ENCODE data around the gene ICOS.

Gene ICOS

GRCh38 chr2:203997481-203997880 is 60.9 kb downstream of the ICOS start:
- Histone ChIP-seq H3K27me3 (ENCODE audit: control insufficient read depth in 1 of 2, insufficient read depth in 2 of 2, low read length in 2 of 2) (no peaks in the 10 kb centered on the region), H3K4me1 (ENCODE audit: insufficient read depth, low read length) (peaks cover 10% of the 10 kb centered on the region), H3K9ac (ENCODE audit: low read length) (no peak overlapping the region), H3K27ac (ENCODE audit: low read depth, low read length) (no peak overlapping the region), H3K36me3 (ENCODE audit: insufficient read depth, low read length) (no peaks in the 10 kb centered on the region), H3K4me3 (ENCODE audit: low read depth in 1 of 2, low read length in 2 of 2) (no peak overlapping the region), H3K9me3 (ENCODE audit: low read length) (no peaks in the 10 kb centered on the region)

GRCh38 chr2:203997980-203998809 is 61.6 kb downstream of the ICOS start:
- Histone ChIP-seq H3K4me1 (ENCODE audit: insufficient read depth, low read length) (peaks cover 10% of the 10 kb centered on the region), H3K36me3 (ENCODE audit: insufficient read depth, low read length) (no peaks in the 10 kb centered on the region), H3K27me3 (ENCODE audit: control insufficient read depth in 1 of 2, insufficient read depth in 2 of 2, low read length in 2 of 2) (no peaks in the 10 kb centered on the region), H3K4me3 (ENCODE audit: low read depth in 1 of 2, low read length in 2 of 2) (no peak overlapping the region), H3K9ac (ENCODE audit: low read length) (no peak overlapping the region), H3K9me3 (ENCODE audit: low read length) (no peaks in the 10 kb centered on the region), H3K27ac (ENCODE audit: low read depth, low read length) (no peak overlapping the region)

DNA sequence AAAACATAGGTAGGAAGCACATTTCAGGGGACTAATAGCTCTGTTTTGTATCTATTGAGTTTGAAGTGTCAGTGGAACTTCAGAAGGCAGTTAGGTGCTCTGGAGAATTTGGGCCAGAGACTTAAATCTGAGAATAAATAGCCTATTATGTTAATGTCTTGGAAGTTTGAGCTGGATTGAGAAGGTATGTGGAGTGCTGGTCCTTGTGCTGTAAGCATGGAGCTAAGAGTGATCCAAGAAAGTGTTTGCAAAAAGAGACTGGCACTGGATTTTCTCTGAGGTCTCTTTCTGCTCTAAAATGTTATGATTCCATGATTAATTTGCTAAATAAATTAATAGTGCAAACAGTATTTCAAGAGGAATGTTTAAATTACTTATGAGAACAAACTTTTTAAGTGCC is 63.3 kb downstream of the ICOS start:
- Histone ChIP-seq H3K9me3 (ENCODE audit: low read length) (no peaks in the 10 kb centered on the region), H3K36me3 (ENCODE audit: insufficient read depth, low read length) (no peaks in the 10 kb centered on the region), H3K27me3 (ENCODE audit: control insufficient read depth in 1 of 2, insufficient read depth in 2 of 2, low read length in 2 of 2) (no peaks in the 10 kb centered on the region), H3K4me1 (ENCODE audit: insufficient read depth, low read length) (peaks cover 10% of the 10 kb centered on the region), H3K27ac (ENCODE audit: low read depth, low read length) (no peak overlapping the region), H3K9ac (ENCODE audit: low read length) (no peak overlapping the region), H3K4me3 (ENCODE audit: low read depth in 1 of 2, low read length in 2 of 2) (no peak overlapping the region)

DNA sequence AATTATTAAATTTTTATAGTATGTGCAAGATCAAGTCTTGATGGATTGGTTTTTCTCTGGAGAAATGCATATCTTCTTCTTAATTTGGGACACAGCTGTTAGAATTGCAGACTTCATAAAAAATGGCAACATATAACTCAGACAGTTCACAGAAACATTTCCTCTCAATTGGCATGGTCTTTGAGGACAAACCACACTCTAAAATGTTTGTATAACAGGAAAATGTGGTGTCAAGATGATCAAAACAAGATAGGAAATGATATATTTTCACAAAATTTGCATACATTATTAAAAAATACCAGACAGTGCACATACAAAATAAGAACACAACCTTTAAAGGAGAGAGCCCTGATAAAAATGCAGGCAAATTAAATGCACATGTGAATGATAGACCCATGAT is 63.9 kb downstream of the ICOS start:
- Histone ChIP-seq H3K27ac (ENCODE audit: low read depth, low read length) (no peak overlapping the region), H3K36me3 (ENCODE audit: insufficient read depth, low read length) (no peaks in the 10 kb centered on the region), H3K27me3 (ENCODE audit: control insufficient read depth in 1 of 2, insufficient read depth in 2 of 2, low read length in 2 of 2) (no peaks in the 10 kb centered on the region), H3K9me3 (ENCODE audit: low read length) (no peaks in the 10 kb centered on the region), H3K9ac (ENCODE audit: low read length) (no peak overlapping the region), H3K4me1 (ENCODE audit: insufficient read depth, low read length) (peaks cover 10% of the 10 kb centered on the region), H3K4me3 (ENCODE audit: low read depth in 1 of 2, low read length in 2 of 2) (no peak overlapping the region)

GRCh38 chr2:204003276-204003990 is 66.9 kb downstream of the ICOS start:
- H3K27me3 ChIP-seq (ENCODE audit: control insufficient read depth in 1 of 2, insufficient read depth in 2 of 2, low read length in 2 of 2), result no peaks in the 10 kb centered on the region
- no peak overlapping the region for H3K27ac ChIP-seq (ENCODE audit: low read depth, low read length)
- H3K4me1 ChIP-seq (ENCODE audit: insufficient read depth, low read length), result peaks cover 10% of the 10 kb centered on the region

GRCh38 chr2:204004912-204005311 is 68.3 kb downstream of the ICOS start:
- H3K36me3 ChIP-seq (ENCODE audit: insufficient read depth, low read length), result no peaks in the 10 kb centered on the region
- no peak overlapping the region for H3K27ac ChIP-seq (ENCODE audit: low read depth, low read length)
- H3K4me1 ChIP-seq (ENCODE audit: insufficient read depth, low read length), result peaks cover under 1% of the 10 kb centered on the region
- H3K4me3 ChIP-seq (ENCODE audit: low read depth in 1 of 2, low read length in 2 of 2), result no peak overlapping the region
- no peaks in the 10 kb centered on the region for H3K27me3 ChIP-seq (ENCODE audit: control insufficient read depth in 1 of 2, insufficient read depth in 2 of 2, low read length in 2 of 2)
- no peaks in the 10 kb centered on the region for H3K9me3 ChIP-seq (ENCODE audit: low read length)
- no peak overlapping the region for H3K9ac ChIP-seq (ENCODE audit: low read length)

More at GRCh38 chr2:204003276-204003990, 66.9 kb downstream of the ICOS start:
- Histone ChIP-seq H3K4me3 (ENCODE audit: low read depth in 1 of 2, low read length in 2 of 2) (no peak overlapping the region), H3K36me3 (ENCODE audit: insufficient read depth, low read length) (no peaks in the 10 kb centered on the region), H3K9me3 (ENCODE audit: low read length) (no peaks in the 10 kb centered on the region), H3K9ac (ENCODE audit: low read length) (no peak overlapping the region)

DNA sequence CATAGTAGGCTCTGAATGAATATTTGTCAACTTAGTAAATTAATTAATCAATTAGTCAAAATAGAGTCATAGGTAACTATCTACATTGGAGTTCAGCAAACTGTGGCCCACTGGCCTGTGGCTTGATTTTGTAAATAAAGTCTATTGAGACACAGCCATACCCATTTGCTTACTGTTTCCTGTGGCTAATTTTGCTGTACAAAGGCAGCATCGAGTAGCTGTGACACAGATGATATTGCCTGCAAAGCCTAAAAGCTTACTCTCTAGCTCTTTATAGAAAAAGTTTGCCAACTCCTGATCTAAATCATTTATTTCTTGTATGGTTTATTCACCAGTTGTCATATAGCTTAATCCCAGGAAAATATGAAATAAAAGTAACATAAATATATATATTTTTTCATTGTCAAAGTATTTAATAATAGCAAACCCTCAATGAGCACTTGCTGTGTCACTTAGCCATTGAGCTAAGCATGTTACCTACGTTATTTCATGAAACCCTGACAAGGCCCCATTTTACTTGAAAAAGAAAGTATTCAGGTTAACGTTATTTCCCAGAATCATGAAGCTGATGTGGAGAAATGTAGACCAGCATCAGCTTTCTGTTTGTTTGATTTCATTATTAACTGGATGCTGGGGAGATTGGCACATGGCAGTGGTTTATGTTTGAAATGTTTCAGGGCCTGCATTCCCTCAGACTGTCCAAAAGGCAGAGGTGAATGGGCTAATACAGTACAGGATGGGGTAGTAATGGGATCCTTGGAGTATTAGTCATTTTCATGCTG is 69.6 kb downstream of the ICOS start:
- H3K9me3 ChIP-seq (ENCODE audit: low read length), result no peaks in the 10 kb centered on the region
- no peak overlapping the region for H3K9ac ChIP-seq (ENCODE audit: low read length)
- H3K27me3 ChIP-seq (ENCODE audit: control insufficient read depth in 1 of 2, insufficient read depth in 2 of 2, low read length in 2 of 2), result no peaks in the 10 kb centered on the region
- H3K4me1 ChIP-seq (ENCODE audit: insufficient read depth, low read length), result no peaks in the 10 kb centered on the region
- no peak overlapping the region for H3K4me3 ChIP-seq (ENCODE audit: low read depth in 1 of 2, low read length in 2 of 2)
- no peak overlapping the region for H3K27ac ChIP-seq (ENCODE audit: low read depth, low read length)
- H3K36me3 ChIP-seq (ENCODE audit: insufficient read depth, low read length), result no peaks in the 10 kb centered on the region

GRCh38 chr2:204008352-204008751 is 71.8 kb downstream of the ICOS start:
- H3K27me3 ChIP-seq (ENCODE audit: control insufficient read depth in 1 of 2, insufficient read depth in 2 of 2, low read length in 2 of 2), result no peaks in the 10 kb centered on the region
- H3K4me1 ChIP-seq (ENCODE audit: insufficient read depth, low read length), result no peaks in the 10 kb centered on the region
- no peak overlapping the region for H3K9ac ChIP-seq (ENCODE audit: low read length)
- H3K27ac ChIP-seq (ENCODE audit: low read depth, low read length), result no peak overlapping the region
- H3K4me3 ChIP-seq (ENCODE audit: low read depth in 1 of 2, low read length in 2 of 2), result no peak overlapping the region
- no peaks in the 10 kb centered on the region for H3K36me3 ChIP-seq (ENCODE audit: insufficient read depth, low read length)
- no peaks in the 10 kb centered on the region for H3K9me3 ChIP-seq (ENCODE audit: low read length)

DNA sequence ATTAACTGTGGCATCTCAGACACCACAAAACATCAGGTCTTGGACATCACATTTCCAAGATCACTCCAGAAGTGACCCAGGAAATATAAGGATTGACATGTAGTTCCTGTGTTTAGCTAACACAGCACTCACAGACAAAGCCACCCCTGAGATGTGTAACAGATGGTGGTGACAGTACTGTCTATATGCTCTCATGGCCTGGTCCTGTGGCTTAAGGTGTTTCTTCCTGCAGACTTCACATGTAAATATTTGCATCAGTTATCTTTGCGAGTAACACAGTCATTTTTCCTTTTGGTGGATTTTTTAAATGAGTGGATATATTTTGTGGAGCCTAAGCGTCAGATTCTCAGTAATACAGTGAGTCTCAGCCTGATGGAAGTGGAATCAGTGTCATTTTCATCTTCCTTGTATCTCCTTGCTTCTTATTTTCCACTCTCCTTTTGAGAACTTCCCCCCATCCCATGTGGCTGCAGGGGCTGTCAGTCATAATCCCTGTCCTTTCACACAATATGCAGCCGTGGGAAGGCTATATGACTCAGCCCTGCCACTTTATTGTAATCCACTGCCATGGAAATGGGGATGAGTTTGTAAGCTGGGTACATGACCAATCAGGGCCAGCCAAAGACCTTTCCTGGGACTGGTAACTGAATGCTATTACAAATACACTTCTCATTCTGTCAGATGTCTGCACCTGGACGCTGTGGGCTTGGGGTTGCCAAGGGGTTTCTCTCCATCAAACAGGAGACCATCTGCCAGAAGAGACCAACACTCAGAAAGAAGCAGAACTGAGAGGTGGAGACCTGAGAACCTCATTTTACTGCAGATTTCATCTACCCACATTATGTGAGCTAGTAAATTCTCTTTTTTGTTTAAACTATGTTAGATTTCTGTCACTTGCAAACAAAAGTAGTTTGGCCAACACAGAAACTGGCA is 74.3 kb downstream of the ICOS start:
- no peaks in the 10 kb centered on the region for H3K36me3 ChIP-seq (ENCODE audit: insufficient read depth, low read length)
- H3K27ac ChIP-seq (ENCODE audit: low read depth, low read length), result no peak overlapping the region
- H3K9me3 ChIP-seq (ENCODE audit: low read length), result no peaks in the 10 kb centered on the region
- H3K9ac ChIP-seq (ENCODE audit: low read length), result no peak overlapping the region
- H3K4me1 ChIP-seq (ENCODE audit: insufficient read depth, low read length), result no peaks in the 10 kb centered on the region
- H3K27me3 ChIP-seq (ENCODE audit: control insufficient read depth in 1 of 2, insufficient read depth in 2 of 2, low read length in 2 of 2), result no peaks in the 10 kb centered on the region
- H3K4me3 ChIP-seq (ENCODE audit: low read depth in 1 of 2, low read length in 2 of 2), result no peak overlapping the region

Measured in muscle layer of colon (tissue), 2 donors.